ENCODE results near the gene CAPN3.

GRCh38 chr15:42329161-42329560 is 30.1 kb upstream of the CAPN3 start:
- TF ChIP-seq GATA2 (IDR thresholded peaks at IDR 0.05; ENCODE audit: low read depth, low read length) = no peak
- TF ChIP-seq GATA3 (IDR thresholded peaks at IDR 0.05; ENCODE audit: low read depth, low read length) = no peak

All from SH-SY5Y (cell line).